Measurements from ENCODE around the gene CBX7.

Gene CBX7

DNA sequence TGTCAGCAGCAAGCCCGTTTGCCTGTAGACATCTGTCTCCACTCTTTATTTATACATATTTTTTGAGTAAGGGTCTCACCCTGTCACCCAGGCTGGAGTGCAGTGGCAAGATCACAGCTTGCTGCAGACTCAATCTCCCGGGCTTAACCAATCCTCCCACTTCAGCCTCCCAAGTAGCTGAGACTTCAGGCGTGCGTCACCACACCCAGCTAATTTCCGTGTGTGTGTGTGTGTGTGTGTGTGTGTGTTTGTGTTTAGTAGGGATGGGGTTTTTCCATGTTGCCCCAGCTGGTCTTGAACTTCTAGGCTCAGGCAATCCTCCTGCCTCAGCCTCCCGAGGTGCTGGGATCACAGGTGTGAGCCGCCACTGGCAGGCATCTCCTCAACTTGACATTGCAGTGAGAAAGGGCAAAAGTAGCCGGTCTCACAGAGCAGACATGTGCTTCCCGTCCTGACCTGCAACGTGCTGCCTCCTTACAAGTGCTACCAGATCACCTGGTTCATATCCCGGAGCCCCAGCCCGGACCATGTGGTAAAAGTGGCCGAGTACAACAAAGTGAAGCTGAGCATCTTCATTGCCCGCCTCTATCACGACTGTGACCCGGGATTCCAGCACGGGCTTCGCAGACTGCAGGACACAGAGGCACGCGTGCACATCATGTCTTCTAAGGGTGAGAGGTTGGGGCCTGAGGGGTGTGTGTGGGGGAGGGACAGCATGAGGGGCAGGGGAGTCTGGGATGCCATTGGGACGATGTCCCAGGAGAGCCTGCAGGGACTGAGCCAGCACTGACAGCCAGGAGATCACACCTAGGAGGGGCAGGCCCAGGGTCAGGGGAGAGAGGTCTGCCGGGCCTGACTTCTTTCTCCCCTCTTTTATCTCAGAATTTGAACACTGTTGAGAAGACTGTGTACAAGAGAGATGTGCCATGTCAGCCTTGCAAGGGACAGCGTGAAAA lies 61.1 kb downstream of the CBX7 start:
- no peak for DNase-seq (ENCODE audit: low spot score)

DNA sequence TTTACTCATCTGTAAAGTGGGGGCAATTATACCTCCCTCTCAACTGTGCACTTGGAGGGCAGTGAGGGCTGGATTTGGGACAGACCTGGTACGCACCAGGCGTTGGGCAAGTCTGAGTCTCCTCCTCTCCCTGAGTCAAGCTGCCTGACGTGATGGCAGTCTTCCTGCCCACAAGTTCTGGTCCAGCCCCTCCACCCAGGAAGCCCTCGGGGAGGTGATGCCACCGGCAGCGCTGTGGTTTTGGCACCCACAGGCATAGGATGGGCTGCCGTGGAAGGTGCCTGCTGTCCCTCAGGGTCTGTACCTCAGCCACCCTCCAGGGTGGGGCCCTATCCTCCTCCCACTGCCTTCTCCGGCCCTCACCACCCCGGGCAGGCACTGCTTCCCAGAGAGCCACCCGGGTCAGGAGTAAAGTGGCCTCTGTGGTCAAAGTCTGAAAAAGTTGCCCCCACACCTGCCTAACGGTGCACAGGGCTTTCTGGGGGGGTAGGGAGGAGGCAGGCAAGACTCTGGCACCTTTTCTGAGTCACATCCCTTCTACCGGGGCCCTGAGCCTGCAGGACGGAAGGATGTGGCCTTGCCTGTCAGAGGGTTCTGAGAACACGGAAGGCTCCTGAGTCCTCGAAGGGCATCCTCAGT lies 61.9 kb downstream of the CBX7 start:
- no peak for DNase-seq (ENCODE audit: low spot score)

DNA sequence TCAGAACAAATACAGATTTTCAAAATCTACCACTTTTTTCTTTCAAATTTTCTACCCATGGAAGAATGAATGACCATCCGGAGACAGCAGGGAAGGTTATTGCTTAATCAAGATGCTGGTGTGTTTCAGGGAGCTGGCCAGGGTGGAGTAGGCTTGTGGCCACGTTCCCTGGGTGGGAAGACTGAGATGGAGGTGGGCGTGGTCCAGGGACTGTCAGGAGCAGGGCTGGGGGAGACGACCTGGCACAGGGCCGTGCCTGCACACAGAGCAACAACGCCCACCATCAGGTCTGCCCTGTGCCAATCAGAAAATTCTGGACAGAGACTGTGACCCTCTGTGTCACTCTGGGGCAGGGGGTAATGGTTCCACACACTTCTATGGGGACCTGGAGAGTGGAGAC lies 62.6 kb downstream of the CBX7 start:
- DNase-seq (ENCODE audit: low spot score) = no peak

DNA sequence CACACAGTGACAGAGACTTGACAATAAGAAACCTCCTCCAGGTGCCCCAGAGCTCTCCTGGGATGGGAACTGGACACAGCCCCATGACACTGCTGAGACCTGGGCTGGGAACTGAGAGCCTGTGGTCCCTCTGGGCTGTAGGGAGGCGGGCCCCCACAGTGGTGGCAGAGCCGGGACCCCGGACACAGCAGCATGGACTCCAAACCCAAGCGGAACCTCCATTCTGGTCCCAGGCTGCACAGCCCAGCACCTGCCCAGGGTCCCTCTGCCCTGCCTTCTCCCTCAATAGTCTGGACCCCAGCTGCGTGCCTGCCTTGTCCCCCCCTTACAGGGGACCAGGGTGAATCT lies 63.8 kb downstream of the CBX7 start:
- no peak for DNase-seq (ENCODE audit: low spot score)

DNA sequence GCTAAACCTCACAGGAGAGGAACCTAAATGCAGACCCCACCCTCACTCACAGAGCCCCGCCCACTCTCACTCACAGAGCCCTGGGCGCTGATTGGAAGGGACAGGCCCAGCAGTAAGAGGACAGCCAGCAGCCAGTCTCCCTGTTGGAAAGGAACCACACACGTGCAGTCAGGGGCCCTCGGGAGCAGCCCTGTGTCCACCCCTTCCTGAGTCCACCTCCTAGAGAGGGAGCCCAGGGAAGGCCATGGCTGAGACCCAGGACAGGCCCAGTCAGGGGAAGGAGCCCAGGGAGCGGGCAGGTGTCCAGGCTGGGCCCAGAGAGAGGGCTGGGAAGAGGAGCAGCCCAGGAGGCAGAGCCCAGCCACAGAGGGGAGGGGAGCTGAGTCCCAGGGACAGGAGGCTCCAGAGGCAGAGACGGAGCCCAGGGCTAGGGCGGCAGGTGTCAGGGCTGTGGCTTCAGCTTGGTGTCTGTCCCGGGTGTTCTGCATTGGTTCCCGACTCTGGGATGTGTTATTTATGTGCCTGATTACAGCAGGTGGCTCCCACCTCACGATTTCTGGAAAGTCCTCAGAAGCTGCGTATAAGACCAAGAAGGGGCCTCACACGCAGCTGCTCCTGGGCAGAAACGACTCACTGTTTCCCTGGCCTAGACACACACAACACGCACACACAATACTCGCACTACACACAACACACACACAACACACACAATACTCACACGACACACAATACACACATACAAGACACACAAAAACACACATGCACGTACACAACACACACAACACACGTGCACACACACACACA lies 64.4 kb downstream of the CBX7 start:
- DNase-seq (ENCODE audit: low spot score) = no peak

DNA sequence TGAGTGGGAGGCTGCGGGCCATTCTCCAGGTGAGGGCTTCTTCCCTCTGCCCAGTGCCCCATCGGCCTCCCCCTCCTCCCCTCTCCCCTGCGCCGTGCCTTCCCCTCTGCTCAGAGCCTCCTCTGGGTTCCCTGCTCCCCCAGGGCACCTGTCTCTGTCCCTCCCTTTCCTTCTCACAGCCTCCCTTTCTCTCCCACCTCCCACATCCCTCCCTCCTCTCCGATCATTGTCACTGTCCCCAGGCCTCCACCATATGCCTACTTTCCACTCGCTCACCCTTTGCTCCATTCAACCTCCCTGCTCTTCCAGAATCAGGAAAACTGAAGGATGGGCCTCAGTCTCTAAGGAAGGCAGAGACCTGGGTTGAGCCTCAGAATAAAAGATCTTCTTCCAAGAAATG lies 65.4 kb downstream of the CBX7 start:
- DNase-seq (ENCODE audit: low spot score) = no peak

DNA sequence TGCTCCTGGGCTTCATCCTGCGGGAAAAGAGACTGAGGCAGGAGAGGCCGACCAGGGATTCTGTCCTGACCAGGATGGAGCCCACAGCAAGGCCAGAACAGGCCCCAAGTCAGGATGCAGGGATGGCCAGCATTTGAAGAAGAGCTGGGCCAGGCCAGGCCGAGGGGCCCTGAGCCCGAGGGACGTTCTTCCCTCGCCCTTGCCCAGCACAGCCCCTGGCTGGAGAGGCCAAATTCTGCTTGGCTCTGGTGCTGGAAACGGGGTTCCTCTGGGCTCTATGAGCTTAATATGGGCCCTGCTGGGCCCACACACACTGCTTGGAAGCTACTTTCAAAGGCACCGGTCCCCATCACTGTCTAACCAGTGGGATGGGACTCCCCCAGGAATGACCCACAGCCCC lies 67.8 kb downstream of the CBX7 start:
- no peak for DNase-seq (ENCODE audit: low spot score)

DNA sequence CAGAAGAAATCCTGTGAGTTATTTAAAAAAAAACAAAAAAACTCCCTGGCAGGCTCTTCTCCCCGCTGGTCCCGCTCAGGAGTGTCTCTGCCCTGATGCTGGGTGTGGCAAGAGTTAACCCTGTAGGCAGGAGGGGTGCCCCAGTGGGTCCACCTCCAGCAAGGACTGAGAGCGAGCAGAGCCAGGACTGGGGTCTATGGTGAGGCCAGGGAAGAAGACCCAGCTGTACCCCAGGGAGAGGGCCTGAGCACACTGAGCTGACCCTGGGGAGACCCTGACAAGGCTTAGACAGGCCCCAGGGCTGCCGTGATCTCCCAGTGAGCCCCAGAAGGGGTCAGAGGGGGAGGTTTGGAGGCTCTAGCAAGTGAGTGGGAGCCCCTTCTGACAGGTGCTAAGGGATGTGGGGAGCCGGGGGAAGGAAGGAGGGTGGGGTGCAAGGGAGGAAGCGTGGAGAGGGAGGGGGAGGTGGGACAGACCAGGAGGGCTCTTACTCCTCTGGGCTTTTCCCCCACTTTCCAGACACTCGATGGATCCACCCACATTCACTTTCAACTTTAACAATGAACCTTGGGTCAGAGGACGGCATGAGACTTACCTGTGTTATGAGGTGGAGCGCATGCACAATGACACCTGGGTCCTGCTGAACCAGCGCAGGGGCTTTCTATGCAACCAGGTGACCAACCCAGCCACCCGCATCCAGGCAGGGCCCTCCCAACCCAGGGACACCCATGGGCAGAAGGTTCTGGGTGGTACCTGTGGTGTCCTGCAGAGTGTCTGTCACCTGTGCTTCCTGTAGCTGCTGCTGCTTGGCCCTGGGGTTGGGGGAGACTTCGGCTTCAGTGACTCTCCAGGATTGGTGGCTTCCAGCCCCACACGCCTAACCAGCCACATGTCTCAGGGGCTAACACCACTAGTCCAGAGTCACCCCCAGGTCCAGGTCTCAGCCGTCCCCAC lies 69.0 kb downstream of the CBX7 start:
- DNase-seq (ENCODE audit: low spot score) = no peak

DNA sequence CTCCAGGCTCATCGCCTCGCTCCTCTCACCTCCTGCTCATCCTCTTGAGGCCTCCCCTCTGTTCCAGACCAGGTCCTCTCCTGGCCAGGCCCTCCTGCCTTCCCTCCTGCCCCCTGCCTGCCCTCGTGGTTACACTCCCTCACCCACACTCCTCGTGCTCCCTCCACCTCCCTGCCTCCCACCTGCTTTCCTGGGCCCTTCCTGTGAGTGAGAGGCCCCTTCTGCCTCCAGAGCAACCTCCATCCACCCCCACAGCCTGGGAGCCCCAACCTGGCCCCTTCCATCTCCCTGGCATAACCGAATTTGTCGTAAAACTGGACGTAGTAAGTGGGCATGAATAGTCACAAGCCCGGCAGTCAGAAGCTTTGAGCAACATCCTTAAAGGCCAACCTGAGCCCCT lies 70.9 kb downstream of the CBX7 start:
- DNase-seq (ENCODE audit: low spot score) = no peak

DNA sequence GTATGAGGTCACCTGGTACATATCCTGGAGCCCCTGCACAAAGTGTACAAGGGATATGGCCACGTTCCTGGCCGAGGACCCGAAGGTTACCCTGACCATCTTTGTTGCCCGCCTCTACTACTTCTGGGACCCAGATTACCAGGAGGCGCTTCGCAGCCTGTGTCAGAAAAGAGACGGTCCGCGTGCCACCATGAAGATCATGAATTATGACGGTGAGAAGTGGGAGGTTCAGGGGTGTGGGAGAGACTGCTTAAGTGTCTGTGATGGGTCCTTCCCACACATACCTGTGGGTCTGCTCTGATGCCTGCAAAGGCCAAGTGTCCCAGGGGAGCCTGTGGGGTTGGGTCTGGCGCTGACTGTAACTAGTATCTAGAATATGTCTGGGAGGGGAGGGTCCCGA lies 71.5 kb downstream of the CBX7 start:
- no peak for DNase-seq (ENCODE audit: low spot score)
